HCT116 (cell line): ENCODE results near the gene ATP1A2. TPM values are rescaled to one million over a fixed set of nuclear protein-coding genes. Genes with fewer than 3 reads are reported as not detected.

ENCODE experiments used
- ATAC-seq: fragments of 200-7000 bp; cut with Tn5 transposase; 2 replicates; pipeline ENCODE4 v1.9.1; 2020; ENCODE audit warnings: mild to moderate bottlenecking, moderate library complexity
- BruUV-seq: library from RNA; stranded (reverse); fragments of 400-500 nt; replicated peaks from 2 replicates; lab custom pipeline; 2021; lab: Mats Ljungman, UMichigan
- CTCF ChIA-PET: fragments of 300-600 bp; sonication (Branson Sonifier 250); formaldehyde crosslinking; loops from one replicate; lab custom pipeline; 2021; ENCODE audit warnings: antibody characterized with exemption; lab: Charles Lee
- POLR2A ChIA-PET: fragments of 300-600, 350-600 bp; sonication (Branson Sonifier 250); formaldehyde crosslinking; loops from one replicate; lab custom pipeline; 2021; ENCODE audit warnings: antibody characterized with exemption; lab: Charles Lee
- RAD21 ChIA-PET, 2 experiments: fragments of 300-600 bp; sonication (Branson Sonifier 250); formaldehyde crosslinking; loops; one replicate each; lab custom pipeline; 2023; ENCODE audit warnings: low total read pairs in 2 of 2; ENCODE audit not compliant: uncharacterized antibody in 2 of 2, unreplicated experiment in 2 of 2, low non-redundant PET in 1 of 2; lab: Charles Lee
- DNase-seq: peaks from one replicate; pipeline ENCODE4 v3.0.0-alpha.2; 2010; ENCODE audit warnings: low read depth, low spot score
- H2AFZ ChIP-seq: fragments of 200-600 bp; shearing (Covaris generic), sonication (generic); 2 replicates; pipeline ENCODE4 v1.6.1; 2017; ENCODE audit warnings: low read depth, mixed run types, mixed read lengths, antibody characterized with exemption, low read length; ENCODE audit not compliant: poor library complexity, severe bottlenecking
- H3K27ac ChIP-seq: 2 replicates; pipeline ENCODE4 v1.5.1; 2012; ENCODE audit warnings: low read depth, low read length
- H3K27me3 ChIP-seq: fragments of 200-600 bp; sonication (generic); 2 replicates; pipeline ENCODE4 v1.6.1; 2016; ENCODE audit warnings: mixed run types, low read length, mixed read lengths; ENCODE audit not compliant: insufficient read depth
- H3K36me3 ChIP-seq, 2 experiments: fragments of 200-500 bp in 1 of 2; fragments of 200-600 bp in 1 of 2; sonication (Bioruptor generic) in 1 of 2; sonication (generic) in 1 of 2; 2 replicates each; pipeline versions ENCODE4 v1.5.1 to v1.6.1; 2014 to 2016; ENCODE audit warnings: low read length in 2 of 2, inconsistent platforms in 1 of 2, mixed read lengths in 1 of 2, mixed run types in 1 of 2; ENCODE audit not compliant: insufficient read depth in 2 of 2, control insufficient read depth in 1 of 2
- H3K4me1 ChIP-seq, 2 experiments: fragments of 200-600 bp in 1 of 2; sonication (generic) in 1 of 2; 2 replicates each; pipeline versions ENCODE4 v1.5.1 to v1.6.1; 2012 to 2017; ENCODE audit warnings: low read length in 2 of 2, inconsistent platforms in 1 of 2, mild to moderate bottlenecking in 1 of 2, mixed read lengths in 1 of 2, mixed run types in 1 of 2, moderate library complexity in 1 of 2; ENCODE audit not compliant: insufficient read depth in 2 of 2, control insufficient read depth in 1 of 2
- H3K4me2 ChIP-seq: fragments of 200-600 bp; sonication (generic); 2 replicates; pipeline ENCODE4 v1.6.1; 2017; ENCODE audit warnings: mixed run types, low read length, mixed read lengths
- H3K4me3 ChIP-seq, 2 experiments: fragments of 200-600 bp in 1 of 2; sonication (generic) in 1 of 2; replicated peaks in 1 of 2; 2 replicates each; pipeline ENCODE4 v1.5.1; 2011 to 2016; ENCODE audit warnings: low read length in 2 of 2, control low read depth in 1 of 2, low read depth in 1 of 2, mild to moderate bottlenecking in 1 of 2, mixed read lengths in 1 of 2, mixed run types in 1 of 2
- H3K79me2 ChIP-seq: fragments of 200-600 bp; sonication (generic); 2 replicates; pipeline ENCODE4 v1.6.1; 2017; ENCODE audit warnings: mild to moderate bottlenecking, mixed run types, low read length, moderate library complexity, mixed read lengths; ENCODE audit not compliant: insufficient read depth
- H3K9ac ChIP-seq: fragments of 200-600 bp; sonication (generic); 2 replicates; pipeline ENCODE4 v1.6.1; 2016; ENCODE audit warnings: low read length, mixed read lengths
- H3K9me2 ChIP-seq: fragments of 200-600 bp; sonication (generic), shearing (Covaris generic); 2 replicates; pipeline ENCODE4 v1.6.1; 2017; ENCODE audit warnings: mixed run types, mild to moderate bottlenecking, moderate library complexity; ENCODE audit not compliant: insufficient read depth
- H3K9me3 ChIP-seq, 2 experiments: fragments of 200-500 bp in 1 of 2; fragments of 200-600 bp in 1 of 2; sonication (Bioruptor generic) in 1 of 2; sonication (generic) in 1 of 2; 2 replicates each; pipeline ENCODE4 v1.6.1; 2014 to 2017; ENCODE audit warnings: low read length in 2 of 2, mixed read lengths in 2 of 2, inconsistent platforms in 1 of 2, low read depth in 1 of 2, mild to moderate bottlenecking in 1 of 2, mixed run types in 1 of 2, moderate library complexity in 1 of 2; ENCODE audit not compliant: control insufficient read depth in 1 of 2, insufficient read depth in 1 of 2
- H4K20me1 ChIP-seq: fragments of 200-600 bp; sonication (generic), shearing (Covaris generic); 2 replicates; pipeline ENCODE4 v1.6.1; 2017; ENCODE audit warnings: mixed run types, mild to moderate bottlenecking, moderate library complexity; ENCODE audit not compliant: insufficient read depth
- CBX3 ChIP-seq: IDR thresholded peaks from 2 replicates; pipeline ENCODE4 v1.6.1; 2012; ENCODE audit warnings: low read depth
- EGR1 ChIP-seq: IDR thresholded peaks from 2 replicates; pipeline ENCODE4 v1.6.1; 2012; ENCODE audit warnings: low read depth
- EZH2 ChIP-seq: fragments of 200-600 bp; sonication (generic); IDR thresholded peaks from 2 replicates; pipeline ENCODE4 v1.6.1; 2017; ENCODE audit warnings: antibody characterized with exemption, mixed run types
- intact Hi-C: fragments of 100-400 bp; cut with micrococcal nuclease; formaldehyde crosslinking; loops from 2 replicates; pipeline ENCODE4 v1.10.0; 2022
- total RNA-seq: library from RNA; stranded (reverse); gene quantifications from one replicate; pipeline ENCODE4 v1.2.1, GENCODE V29; 2021; ENCODE audit not compliant: unreplicated experiment

The ATP1A2 gene
- total RNA-seq, 1 experiment from 2014 or later, result not detected

DNA sequence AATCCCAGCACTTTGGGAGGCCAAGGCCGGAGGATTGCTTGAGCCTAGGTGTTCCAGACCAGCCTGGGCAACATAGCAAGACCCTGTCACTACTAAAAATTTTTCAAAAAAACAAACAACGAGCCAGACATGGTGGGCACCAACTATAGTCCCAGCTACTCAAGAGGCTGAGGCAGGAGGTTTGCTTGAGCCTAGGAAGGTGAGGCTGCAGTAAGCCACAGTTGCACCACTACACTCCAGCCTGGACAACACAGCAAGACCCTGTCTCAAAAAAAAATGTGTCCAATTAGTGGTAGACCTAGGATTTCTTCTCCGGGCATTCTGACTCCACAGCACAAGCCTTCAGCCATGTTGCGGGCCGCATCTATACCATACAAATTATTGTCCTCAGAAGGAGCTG, 10.4 kb upstream of the ATP1A2 start:
- no peak for ATAC-seq
- intact Hi-C loops, result no loop called here

DNA sequence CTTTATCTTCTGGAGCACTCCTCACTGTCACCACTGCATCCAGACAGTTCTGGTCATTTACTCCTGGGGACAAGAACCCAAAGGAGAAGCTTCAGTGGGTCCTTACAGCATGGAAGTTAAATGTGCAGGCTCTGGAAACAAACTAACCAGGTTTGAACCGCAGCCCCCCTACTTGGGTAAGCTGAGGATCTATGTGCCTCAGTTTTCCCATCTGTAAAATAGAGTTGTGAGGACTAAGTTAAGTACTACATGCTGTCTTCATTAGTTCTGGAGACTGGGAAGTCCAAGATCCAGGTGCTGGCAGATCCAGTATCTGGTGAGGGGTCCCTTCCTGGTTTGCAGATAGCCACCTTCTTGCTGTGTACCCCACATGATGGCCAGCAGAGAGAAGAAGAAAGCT, 8.0 kb upstream of the ATP1A2 start:
- Histone ChIP-seq H3K27me3 (no peaks in the 10 kb centered on the region), H3K4me3 (no peak overlapping the region), H4K20me1 (no peaks in the 10 kb centered on the region), H3K9ac (no peak overlapping the region), H3K4me1 (peaks cover 3 to 16% of the 10 kb centered on the region in 2 experiments; a peak in 2 of 4 replicates), H3K9me2 (no peaks in the 10 kb centered on the region), H3K9me3 (no peaks in the 10 kb centered on the region), H3K27ac (no peak overlapping the region), H3K79me2 (no peaks in the 10 kb centered on the region), H2AFZ (no peak overlapping the region), H3K36me3 (no peaks in the 10 kb centered on the region), H3K4me2 (no peak overlapping the region)
- ATAC-seq, result no peak
- ChIA-PET RAD21 (no interaction called here), POLR2A (interaction anchor here (1.6 kb wide), 1 partner anchor 21 kb away, joined by 3 read pairs; no protein-coding TSS in a partner anchor), CTCF (interaction anchor here (1.4 to 3.8 kb wide), 4 partner anchors 112 to 269 kb away, joined by 4 to 30 read pairs (median 8); no protein-coding TSS in a partner anchor)
- no peak for DNase-seq
- intact Hi-C loops, result no loop called here
- no TSS peak for BruUV-seq
- TF ChIP-seq CBX3, result no peak

More for the DNA sequence above, 10.4 kb upstream of the ATP1A2 start:
- CTCF ChIA-PET, result interaction anchor here (1.0 to 3.2 kb wide), 5 partner anchors 19 to 311 kb away, joined by 3 to 27 read pairs (median 7); no protein-coding TSS in a partner anchor
- Histone ChIP-seq H3K27me3 (no peaks in the 10 kb centered on the region), H3K9me3 (no peaks in the 10 kb centered on the region)
- TF ChIP-seq EGR1, result no peak
- TF ChIP-seq EZH2, result no peak
- TF ChIP-seq, all 23 proteins: peak for 0
- Histone ChIP-seq H3K4me1 (peaks cover 5 to 26% of the 10 kb centered on the region in 2 experiments; a peak in 3 of 4 replicates), H3K4me3 (no peak overlapping the region), H2AFZ (no peak overlapping the region), H3K27ac (no peak overlapping the region), H3K79me2 (no peaks in the 10 kb centered on the region), H4K20me1 (no peaks in the 10 kb centered on the region), H3K36me3 (no peaks in the 10 kb centered on the region), H3K9me2 (no peaks in the 10 kb centered on the region), H3K9ac (no peak overlapping the region), H3K4me2 (no peak overlapping the region)
- ChIA-PET RAD21 (no interaction called here), POLR2A (interaction anchor here (1.0 kb wide), 1 partner anchor 147 kb away, joined by 3 read pairs; no protein-coding TSS in a partner anchor)
- BruUV-seq, result no TSS peak
- DNase-seq, result no peak
